HG03060 (cell line): ENCODE data around the gene SERPINB11.
"Not testable (repeated sequence)": the region's sequence is repeated elsewhere in the genome, so short reads cannot be mapped to it uniquely, and the experiment has no call there.

Experiments
- ATAC-seq: cut with Tn5 transposase; IDR thresholded peaks from one replicate; pipeline ENCODE4 v1.9.1; 2021; ENCODE audit warnings: low read depth, moderate number of reproducible peaks; ENCODE audit not compliant: unreplicated experiment

Gene SERPINB11, protein sequence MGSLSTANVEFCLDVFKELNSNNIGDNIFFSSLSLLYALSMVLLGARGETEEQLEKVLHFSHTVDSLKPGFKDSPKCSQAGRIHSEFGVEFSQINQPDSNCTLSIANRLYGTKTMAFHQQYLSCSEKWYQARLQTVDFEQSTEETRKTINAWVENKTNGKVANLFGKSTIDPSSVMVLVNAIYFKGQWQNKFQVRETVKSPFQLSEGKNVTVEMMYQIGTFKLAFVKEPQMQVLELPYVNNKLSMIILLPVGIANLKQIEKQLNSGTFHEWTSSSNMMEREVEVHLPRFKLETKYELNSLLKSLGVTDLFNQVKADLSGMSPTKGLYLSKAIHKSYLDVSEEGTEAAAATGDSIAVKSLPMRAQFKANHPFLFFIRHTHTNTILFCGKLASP

DNA sequence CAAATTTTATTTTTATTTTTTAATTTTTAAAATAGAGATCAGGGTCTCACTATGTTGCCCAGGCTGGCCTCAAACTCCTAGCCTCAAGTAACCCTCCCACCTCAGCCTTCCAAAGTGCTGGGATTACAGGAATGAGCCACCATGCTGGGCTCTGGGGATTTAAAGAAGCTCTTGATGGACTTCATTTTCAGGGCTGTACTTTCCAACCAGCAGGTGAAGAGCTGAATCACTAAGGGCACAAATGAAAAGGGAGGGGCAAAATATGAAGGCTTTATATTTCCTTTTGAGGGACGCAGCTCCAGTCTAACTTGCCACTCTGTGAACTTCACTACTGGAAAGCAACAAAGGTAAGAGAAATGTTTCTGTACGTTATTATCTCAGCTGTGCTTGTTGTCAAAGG lies at the start of gene SERPINB11:
Gene SERPINB11 (plus strand): TSS at position 301 of the 400 bp plus-strand sequence. CDS start 7,234 bp downstream, outside the sequence.
- no peak for ATAC-seq

DNA sequence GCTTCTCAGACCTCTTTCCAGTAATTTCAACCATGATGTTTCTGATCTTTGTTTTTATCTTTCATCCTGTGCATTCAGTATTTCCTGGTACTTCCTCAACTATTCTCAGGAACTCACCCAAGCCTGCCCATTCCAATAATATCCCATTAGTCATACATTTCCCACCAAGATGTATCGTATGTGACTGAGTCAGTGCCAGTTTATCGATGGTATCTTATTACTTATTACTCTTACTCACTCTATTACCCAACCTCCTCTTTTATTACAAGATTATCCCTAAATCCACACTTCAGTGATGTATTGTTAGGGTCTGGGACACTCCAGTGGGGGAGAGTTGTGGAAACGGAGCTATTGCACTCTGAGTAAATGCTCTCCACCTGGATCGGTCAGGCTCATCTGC lies 43.8 kb upstream of the SERPINB11 start:
- not testable (repeated sequence) for ATAC-seq

DNA sequence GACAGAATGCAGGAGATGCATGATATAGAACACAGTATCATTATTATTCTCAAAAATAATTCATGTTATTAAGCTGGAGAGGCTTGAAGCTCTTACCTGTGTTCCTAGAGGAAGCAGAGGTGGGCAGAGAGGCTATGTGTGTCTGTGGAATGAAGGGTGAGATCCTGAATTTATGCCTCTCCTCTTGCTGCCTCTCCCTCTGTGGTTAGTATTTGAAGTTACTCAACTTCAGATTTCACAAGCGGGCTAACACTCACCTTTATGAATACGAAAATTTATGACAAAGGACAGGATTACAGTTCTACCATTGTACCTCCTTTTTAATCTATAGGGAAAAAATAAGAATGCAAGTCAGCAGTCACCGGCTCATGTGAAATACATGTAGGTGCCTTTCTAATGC lies 41.0 kb upstream of the SERPINB11 start, which contains the start of gene SERPINB3:
Gene SERPINB3 (minus strand): TSS at position 144 of the 400 bp plus-strand sequence. CDS start 677 bp downstream, outside the sequence.
- not testable (repeated sequence) for ATAC-seq

DNA sequence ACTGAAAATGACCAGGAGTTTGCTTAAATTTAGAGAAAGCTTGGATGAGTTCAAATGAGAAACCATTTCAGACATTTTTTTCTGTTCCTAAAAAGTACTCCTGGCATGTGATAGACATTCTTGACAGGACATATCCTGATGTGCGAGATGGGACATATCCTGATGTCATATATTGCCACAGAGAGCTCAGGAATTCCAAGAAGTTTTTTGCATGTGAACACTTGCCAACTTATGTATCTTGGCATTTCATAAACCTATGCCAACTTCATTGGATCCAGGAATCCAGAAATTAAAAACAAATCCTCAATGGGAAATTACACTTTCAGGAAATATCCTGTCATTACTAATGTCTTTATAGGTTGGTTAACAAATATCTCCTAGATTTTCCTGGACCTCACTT lies 38.2 kb upstream of the SERPINB11 start:
- no peak for ATAC-seq

DNA sequence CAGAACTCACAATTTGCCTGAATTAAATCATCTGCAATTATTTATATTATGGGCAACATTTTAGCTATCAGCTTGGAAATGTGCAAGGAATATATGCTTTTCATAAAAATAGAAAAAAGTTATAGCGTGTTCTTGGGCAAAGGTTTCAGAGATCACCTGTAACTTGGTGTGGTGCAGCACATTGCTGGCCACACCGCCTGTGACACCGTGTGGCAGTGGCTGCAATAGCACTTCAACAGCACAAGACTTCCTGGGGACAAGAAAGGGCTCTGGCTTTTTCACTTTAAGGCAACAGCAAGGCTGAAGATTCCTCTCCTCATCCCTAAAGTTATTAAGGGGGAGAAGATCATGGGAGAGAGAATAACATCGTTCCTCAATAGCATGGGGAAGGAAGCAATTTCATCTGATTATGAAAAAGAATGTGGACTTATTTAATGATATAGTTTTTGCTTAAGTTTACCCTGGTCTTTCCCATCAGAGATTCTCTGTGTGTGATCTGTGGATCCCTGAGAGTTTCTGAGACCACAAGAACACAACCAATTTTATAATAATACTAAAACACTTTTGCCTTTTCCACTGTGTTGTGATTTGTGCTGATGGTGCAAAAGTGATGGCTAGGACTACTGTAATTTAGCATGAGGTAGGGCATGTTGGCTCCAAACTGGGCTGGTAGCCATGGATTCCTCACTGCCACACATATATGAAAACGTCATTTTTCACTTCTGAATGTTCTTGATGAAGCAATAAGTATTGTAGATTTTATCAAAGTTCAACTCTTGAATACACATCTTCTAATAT lies 26.0 kb upstream of the SERPINB11 start:
- ATAC-seq: no peak

DNA sequence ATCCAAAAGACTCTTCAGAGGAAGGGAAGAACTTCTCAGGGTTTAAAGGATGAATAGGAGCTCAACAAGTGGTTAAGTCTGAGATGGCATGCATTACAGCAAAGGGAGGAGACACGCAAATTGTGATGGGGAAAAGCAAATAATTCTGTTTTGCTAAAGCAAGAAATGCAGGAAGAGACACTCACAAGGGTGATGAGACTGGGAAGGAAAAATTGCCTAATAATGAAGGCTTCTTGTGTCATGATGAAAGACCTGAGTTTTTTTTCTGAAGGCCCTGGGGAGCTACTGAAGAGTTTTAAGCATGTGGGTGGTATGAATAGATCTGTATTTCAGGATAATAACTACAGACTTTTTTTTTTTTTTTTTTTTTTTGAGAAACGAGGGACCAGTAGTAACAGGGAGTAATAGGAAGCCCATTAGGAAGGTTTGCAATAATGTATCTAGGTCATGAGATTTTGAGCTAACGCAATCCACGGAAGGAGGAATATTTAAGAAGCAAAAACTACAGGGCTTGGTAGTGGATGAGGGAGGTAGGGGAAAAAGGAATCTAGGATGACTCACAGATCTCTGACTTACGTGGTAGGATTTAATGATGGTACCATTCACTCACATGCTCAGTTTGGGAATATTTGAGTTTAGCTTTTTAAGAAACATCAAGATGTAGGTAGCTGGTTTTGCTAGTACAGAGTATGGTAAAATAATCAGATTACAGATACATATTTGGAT lies 25.1 kb upstream of the SERPINB11 start:
- no peak for ATAC-seq

DNA sequence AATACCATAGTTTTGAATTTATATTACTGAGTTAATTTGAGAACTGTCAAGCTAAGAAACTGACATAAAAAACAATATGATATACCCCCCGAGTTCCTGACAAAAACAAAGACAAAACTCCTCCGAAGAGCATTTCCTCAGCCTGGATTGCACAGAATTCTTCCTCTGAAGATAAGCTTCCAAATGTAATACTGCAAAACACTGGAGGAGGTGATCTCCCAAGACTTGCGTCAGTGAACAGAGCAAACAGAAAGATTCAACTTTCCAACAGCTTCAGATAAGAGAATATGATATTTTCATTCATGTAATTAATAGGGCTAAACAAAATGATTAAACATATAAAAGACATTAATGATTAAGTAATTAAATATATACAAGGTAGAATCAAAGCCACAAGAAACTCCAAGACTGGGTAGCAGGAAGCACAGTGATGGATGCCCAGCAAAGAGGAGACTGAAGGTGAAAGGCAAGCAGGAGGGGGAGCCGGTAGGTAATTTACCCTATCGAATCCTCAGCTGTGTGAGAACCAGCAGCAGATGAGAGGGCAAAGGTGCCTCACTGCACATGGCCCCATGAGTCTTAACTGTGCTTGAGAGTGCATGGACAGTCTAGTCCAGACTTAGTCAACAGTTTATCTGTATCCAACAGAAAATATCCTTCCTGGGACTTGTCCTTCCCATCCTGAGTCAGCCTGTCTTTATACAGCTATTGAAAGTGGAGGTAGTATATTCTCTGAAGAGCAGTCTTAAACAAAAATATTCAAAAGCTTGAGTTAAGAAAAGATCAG lies 22.7 kb upstream of the SERPINB11 start:
- no peak for ATAC-seq

DNA sequence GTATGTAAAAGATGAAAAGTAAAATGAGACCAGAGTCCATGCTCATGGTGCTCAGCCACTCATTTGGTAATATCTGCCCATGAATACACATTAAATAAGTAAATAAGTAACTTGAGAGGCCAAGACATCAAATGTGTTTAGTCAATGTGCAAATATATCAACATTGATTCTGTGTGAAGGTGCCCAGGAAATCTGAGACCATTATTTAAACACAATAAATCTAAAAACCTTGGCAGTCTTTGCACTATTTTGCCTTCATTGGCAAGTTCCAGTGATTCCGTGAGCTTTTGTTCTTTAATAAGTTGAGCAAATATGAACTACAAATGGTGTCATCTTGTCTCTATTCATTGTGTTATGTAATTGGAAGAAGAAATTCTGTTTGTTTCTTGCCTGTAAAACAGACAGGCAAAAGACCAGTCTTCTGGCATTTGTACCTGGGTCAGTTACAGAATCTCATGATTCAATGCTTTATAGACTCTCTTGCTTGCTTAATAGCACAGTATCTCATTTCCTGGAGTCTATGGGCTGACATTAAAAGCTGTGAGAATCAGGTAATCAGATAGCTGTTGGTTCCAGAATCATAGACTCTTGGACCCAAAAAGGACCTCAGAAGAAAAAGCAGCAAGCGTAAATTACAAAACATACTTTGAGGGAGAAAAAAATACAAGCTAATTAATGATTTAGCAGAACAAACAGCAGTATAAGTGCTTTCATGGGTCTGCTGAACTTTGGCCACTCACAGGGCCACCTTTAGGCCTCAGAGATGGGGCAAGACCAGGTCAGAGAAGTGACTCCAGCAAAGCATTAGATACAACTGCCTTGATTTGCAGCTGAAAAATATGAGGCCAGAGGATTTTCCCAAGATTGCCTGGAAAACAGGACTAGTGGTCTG lies 21.1 kb upstream of the SERPINB11 start:
- ATAC-seq: no peak

DNA sequence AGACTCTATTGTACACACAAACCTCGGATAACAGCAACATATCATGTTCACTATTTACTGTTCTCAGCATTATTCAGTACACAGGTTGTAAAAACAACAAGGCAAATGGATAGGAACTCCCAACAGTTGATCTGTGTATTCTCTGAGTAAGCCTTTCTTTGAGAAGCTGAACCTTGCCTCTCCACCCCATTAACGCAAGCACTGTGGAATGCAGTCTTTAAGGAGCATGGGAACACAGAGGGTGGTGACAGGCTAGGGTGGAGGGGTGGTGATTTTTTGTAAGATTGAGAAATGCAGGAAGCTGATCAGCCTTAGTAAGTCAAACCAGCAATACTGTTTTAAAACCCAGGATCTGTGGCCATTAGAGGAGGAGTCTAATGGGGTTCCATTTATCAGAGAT lies 19.6 kb upstream of the SERPINB11 start:
- no peak for ATAC-seq

DNA sequence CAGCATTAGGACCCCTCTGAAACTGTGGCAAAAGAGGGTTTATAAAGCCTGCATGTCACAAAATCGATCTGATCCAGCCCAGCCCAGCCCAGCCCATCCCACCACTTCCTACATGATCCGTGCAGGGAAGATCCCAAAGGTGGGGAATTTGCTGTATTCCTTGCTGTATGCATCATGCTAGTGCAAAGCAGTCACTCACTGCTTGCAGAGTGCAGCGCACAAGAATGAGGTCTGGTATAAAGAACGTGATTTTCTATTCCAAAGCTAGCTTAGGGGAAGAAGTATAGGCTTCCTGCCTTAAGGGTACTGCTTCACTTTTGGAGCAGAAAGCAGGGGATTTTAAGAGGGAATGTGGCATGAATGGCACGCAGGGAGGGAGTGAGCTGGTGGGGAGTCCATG lies 18.9 kb upstream of the SERPINB11 start:
- ATAC-seq: no peak

DNA sequence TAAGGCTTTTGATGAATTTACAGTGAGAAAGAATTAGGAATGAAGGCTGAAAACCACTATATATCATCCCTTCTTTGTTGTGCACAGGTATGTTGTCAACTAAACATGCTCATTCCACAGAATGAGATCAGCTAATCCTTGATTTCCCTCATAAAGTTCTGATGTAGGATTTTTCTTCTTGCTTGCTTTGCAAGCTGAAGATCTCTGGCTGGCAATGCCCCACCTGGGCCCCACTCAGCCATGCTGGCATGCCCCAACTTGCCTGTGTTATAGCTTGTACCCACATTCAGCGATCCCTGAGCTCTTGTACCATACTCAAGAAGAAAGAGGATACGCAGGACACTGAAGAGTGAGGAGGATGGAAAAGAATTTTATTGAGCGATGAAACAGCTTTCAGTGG lies 18.0 kb upstream of the SERPINB11 start:
- ATAC-seq: no peak

DNA sequence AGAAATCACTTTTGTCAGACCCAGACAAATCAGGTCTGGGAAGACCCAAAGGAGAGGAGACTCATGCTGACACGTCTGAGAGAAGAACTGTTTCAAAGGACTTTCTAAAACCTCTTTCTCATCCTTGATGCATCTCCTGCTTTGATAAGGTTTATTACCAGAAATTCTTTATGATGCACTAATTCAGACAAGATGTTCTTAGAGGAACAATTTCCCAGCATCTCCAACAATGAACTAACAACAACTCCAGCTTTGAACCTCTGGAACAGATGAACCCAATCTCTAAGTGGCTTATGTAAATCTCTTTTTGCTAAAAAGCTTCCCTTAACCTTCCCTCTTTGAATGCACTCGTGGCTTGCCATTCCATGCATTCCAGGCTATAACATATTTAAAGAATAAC lies 15.9 kb upstream of the SERPINB11 start:
- no peak for ATAC-seq

DNA sequence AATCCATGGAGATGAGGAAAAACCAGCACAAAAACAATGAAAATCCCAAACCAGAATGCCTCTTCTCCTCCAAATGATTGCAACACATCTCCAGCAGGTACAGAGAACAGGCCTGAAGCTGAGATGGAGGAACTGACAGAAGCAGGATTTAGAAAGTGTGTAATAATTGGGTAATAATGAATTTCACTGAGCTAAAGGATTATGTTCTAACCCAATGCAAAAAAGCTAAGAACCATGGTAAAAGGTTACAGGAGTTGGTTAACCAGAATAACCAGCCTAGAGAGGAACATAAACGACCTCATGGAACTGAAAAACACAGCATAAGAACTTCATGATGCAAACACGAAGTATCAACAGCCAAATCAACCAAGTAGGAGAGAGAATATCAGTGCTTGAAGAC lies 13.7 kb upstream of the SERPINB11 start:
- ATAC-seq: no peak

DNA sequence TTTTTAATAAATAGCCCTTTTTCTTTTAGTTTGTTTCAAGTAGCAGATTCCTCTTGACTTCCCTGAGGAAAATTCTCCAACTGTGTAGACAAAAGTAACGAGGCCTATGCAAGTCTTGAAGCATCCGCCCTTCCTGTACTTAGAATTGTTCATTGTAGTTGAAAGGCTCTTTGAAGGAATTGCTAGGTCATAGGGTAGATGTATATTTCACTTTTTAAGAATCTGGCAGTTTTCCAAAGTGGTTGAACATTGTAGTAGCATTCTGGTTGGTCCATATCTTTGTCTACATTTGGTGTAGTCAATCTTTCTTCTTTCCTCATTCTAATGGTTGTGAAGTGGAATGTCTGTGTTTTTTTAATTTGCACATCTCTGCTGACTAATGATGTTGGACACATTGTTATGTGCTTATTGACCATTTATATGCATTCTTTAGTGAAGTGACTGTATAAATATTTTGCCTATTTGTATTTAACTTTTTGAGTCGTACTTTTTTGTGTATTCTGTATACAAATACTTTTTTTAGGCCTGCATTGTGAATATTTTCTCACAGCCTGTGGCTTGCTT lies 5.6 kb upstream of the SERPINB11 start:
- ATAC-seq: no peak

DNA sequence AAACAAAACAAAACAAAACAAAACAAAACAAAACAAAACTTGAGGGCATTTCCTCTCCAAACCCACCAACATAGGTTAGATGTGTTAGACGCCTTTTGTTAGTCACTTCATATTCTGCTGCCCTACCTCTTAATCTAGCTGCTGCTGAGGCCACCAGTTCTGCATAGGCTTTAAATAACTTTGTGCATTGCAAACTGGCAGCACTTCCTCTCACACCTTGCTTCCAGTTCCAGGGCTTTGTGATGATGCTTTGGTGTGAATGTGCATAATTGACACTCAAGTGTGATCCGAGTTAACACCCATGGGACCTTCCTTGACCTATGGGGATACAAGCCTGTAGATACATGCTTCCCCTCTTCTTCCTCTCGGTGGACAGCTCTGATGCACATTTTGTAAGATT lies 2.3 kb upstream of the SERPINB11 start:
- no peak for ATAC-seq

DNA sequence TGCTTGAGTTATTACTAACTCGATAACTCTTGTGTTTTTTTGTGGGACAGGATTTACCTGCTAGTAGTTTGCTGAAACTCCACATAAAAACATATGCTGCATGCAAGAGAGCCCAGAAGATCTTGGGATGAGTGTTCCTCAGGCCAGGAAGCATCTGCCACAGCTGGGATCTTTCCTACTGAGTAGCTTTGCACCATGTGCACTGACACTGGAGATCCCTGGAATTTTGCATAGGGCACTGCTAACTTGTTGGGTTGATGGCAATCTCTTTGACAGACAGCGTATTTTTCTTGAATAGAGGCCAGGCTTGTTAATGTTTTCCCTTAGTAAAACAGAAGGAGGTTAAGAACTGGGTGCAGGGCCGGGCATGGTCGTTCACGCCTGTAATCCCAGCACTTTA lies 808 bp upstream of the SERPINB11 start:
- no peak for ATAC-seq

DNA sequence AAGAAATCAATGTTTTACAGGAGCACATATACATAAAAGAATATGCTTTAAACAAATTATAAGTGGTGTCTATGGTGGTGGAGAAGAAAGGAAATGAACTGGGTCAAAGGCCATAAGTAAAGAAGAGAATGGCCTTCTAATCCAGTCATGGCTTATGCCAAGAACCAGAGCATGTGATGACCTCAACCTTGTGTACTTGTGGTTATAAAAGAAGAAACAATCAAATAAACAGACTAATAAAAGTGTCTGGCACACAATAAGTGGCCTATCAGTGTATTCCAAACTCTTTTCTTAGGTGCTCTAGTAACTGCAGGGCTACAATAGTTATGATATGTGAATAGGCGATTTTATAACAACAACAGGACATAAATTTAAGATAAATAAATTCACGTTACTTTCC lies 2.6 kb downstream of the SERPINB11 start:
- ATAC-seq: no peak

DNA sequence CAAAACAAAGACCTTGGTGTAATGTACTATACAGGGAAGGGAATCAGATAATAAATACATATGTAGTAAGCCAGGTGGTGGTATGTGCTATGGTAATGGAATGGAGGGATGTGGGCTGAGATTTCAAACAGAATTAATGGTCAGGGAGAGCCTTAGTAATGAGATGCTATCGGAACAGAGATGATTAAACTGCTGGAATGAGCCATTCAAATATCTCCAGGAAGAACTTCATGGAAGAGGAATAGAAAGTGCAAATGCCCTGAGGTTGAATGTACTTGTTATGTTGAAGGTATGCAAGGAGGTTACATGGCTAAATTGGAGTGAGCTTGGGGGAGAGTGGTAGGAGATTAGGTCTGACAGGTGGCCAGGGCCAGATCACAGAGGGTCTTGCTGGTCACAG lies 5.1 kb downstream of the SERPINB11 start:
- no peak for ATAC-seq

DNA sequence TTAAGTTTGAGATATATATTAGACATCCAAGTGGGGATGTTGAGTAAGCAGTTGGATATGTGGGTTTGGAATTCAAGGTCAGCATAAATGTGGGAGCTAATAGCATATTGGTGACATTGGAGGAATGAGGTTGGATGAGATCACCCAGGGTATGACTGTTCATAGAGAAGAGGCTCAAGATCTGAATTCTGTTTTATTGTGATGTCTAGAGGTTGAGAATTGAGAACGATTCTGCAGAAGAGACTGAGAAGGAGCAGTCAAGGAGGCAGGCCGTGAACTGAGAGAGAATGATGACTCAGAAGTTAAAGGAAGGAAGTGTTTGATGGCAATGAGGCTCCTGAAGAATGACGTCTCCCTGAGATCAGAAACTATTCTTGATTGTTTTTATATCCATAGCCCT lies 5.9 kb downstream of the SERPINB11 start:
- ATAC-seq: no peak
